ENCODE results near the gene TRIM17. TPM values are rescaled to one million over a fixed set of nuclear protein-coding genes. Genes with fewer than 3 reads are reported as not detected.

Gene TRIM17
- total RNA-seq, 2 donors from 2014 or later, result 8.4 to 19.6 TPM

DNA sequence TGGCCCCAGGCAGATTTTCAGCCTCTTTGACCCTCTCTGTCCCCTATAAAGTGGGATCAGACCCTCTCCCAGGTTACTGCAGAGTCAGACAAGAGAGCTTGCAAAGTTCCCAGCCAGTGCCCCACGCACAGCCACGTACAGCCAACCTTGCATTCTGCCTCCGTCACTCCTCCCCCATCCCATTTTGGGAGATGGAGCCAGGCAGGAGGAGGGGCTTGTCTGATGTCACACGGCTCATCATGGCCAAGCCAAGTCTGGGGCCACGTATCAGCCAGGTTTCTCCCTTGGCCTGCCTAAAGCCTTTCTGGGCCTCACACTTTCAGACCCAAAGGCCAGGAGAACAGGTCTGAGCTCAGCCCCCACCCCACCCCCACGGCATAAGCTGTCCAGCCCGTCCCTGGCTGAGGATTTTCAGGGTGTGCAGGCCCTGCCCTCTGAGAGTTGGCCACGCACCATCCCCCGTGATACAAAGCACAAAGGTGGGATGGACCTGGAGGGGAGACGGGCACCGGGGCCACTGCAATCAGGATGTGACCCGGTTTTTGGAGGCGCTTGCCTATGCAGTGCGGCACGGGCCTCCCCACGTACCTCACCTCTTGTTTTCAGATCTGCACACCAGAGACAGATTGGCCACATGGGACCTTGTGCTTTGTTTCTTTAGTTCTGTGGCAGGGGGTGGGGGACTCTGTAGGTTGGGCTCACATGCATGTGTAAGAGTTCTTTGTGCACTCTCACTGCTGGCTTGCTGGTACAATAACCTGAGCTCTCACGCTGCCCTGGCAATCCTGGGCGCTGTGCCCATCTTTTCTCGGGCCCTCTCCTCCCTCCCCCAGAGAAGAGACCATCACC is 57.7 kb downstream of the TRIM17 start:
- Histone ChIP-seq H3K36me3 (ENCODE audit: control insufficient read depth, insufficient read depth, low read length) (no peaks in the 10 kb centered on the region), H3K4me1 (ENCODE audit: control insufficient read depth, insufficient read depth, low read length) (no peaks in the 10 kb centered on the region), H3K27ac (ENCODE audit: low read depth, low read length) (no peak overlapping the region), H3K27me3 (ENCODE audit: control insufficient read depth, insufficient read depth, low read length, poor library complexity, severe bottlenecking) (no peaks in the 10 kb centered on the region), H3K9me3 (ENCODE audit: control insufficient read depth, low read length) (no peaks in the 10 kb centered on the region), H3K4me3 (ENCODE audit: low read length) (no peak overlapping the region), H3K9ac (ENCODE audit: extremely low read depth, low read length, poor library complexity, severe bottlenecking) (no peak overlapping the region)
- no peak for TF ChIP-seq CTCF (conservative IDR thresholded peaks at IDR 0.05)
- 92 to 96% methylated on average over 13 to 19 of the region's 19 CpGs for WGBS, 2 experiments (ENCODE audit: insufficient coverage in 1 of 2, insufficient read length in 1 of 2)
- H3K9me3 Mint-ChIP-seq, result peaks cover 2% of the 10 kb centered on the region
- H3K4me3 Mint-ChIP-seq, result no peak overlapping the region
- no peaks in the 10 kb centered on the region for H3K4me1 Mint-ChIP-seq
- no peak overlapping the region for H3K27ac Mint-ChIP-seq
- H3K27me3 Mint-ChIP-seq (ENCODE audit: insufficient read depth), result no peaks in the 10 kb centered on the region
- no peaks in the 10 kb centered on the region for H3K36me3 Mint-ChIP-seq (ENCODE audit: low read depth)
- no peak for DNase-seq

DNA sequence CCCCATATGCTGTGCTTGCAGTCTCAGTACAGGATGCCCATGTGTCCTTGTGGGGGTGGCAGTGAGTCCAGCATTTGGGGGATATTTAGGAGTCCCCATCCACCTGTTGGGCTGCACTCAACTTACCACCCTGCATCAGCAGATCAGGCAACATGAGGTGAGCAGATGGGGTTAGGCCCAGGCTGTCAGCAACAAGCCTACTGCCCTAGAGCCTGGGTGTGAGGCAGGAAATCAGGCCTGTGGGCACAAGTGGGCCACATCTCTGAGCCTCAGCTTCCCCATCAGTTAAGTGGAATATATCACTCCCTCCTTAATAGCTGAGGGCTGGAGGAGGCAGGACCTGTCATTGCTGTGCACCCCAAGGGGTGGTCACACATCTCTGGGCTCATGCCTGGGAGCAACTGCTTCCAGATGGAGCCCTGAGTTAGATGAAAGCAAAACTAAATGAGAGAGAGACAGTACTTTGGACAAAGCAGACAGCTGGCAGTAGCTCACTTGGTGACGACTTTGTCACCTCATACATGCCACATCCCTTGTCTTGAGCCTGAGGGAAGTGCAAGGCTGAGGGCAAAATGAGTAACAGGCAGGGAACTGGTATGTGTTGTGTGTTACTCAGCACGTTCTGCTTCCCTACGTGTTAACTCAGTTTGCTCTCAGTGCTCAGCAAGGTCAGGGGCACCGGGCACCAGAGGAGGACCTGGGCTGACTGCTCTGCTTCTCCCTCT is 58.5 kb downstream of the TRIM17 start:
- no peak overlapping the region for H3K4me3 ChIP-seq (ENCODE audit: low read length)
- H3K27me3 ChIP-seq (ENCODE audit: control insufficient read depth, insufficient read depth, low read length, poor library complexity, severe bottlenecking), result no peaks in the 10 kb centered on the region
- H3K4me1 ChIP-seq (ENCODE audit: control insufficient read depth, insufficient read depth, low read length), result no peaks in the 10 kb centered on the region
- H3K36me3 Mint-ChIP-seq (ENCODE audit: low read depth), result no peaks in the 10 kb centered on the region
- H3K4me3 Mint-ChIP-seq, result no peak overlapping the region
- H3K4me1 Mint-ChIP-seq, result no peaks in the 10 kb centered on the region
- no peaks in the 10 kb centered on the region for H3K9me3 ChIP-seq (ENCODE audit: control insufficient read depth, low read length)
- H3K27ac Mint-ChIP-seq, result no peak overlapping the region
- H3K9me3 Mint-ChIP-seq, result peaks cover 2% of the 10 kb centered on the region
- no peak for TF ChIP-seq CTCF (conservative IDR thresholded peaks at IDR 0.05)
- no peak overlapping the region for H3K9ac ChIP-seq (ENCODE audit: extremely low read depth, low read length, poor library complexity, severe bottlenecking)
- WGBS, 2 experiments (ENCODE audit: insufficient coverage in 1 of 2, insufficient read length in 1 of 2), result 67 to 72% methylated on average over 4 of the region's 4 CpGs
- no peaks in the 10 kb centered on the region for H3K36me3 ChIP-seq (ENCODE audit: control insufficient read depth, insufficient read depth, low read length)
- H3K27ac ChIP-seq (ENCODE audit: low read depth, low read length), result no peak overlapping the region
- DNase-seq, result no peak
- no peaks in the 10 kb centered on the region for H3K27me3 Mint-ChIP-seq (ENCODE audit: insufficient read depth)

Small RNA genes within 50 kb of the gene (microRNA-seq; reads per million reads assigned to microRNA genes)
- not detected for gene MIR4666A (ENCODE audit: borderline microRNAs expressed)
- gene MIR6742 (ENCODE audit: borderline microRNAs expressed), result not detected

Other genes with a start within 250 kb of the TRIM17 start
- gene OBSCN, start 208.8 kb downstream of the TRIM17 start, total RNA-seq, result 10 to 100 TPM; 53.7 to 68.9 TPM
- 10 to 100 TPM; 33.8 to 38.9 TPM for gene TRIM11, start 10.0 kb downstream of the TRIM17 start, total RNA-seq
- 100 to 1,000 TPM; 103 to 112 TPM for gene RNF187, start 70.5 kb upstream of the TRIM17 start, total RNA-seq